Aorta (tissue), 5 donors: ENCODE results near the gene ITGB8. TPM values are rescaled to one million over a fixed set of nuclear protein-coding genes. Genes with fewer than 3 reads are reported as not detected.

Source experiments
- ATAC-seq: fragments of 200-7000 bp; cut with Tn5 transposase; one replicate; pipeline ENCODE4 v1.9.1; 2022; ENCODE audit warnings: moderate library complexity; ENCODE audit not compliant: low FRiP score
- DNase-seq, 2 donors: peaks; one replicate each; pipeline ENCODE4 v3.0.0-alpha.2; 2020
- H3K27ac ChIP-seq, 2 donors: one replicate each; pipeline ENCODE4 v1.5.1; 2013; ENCODE audit warnings: low read length in 2 of 2, mild to moderate bottlenecking in 2 of 2, moderate library complexity in 2 of 2, control low read depth in 1 of 2, inconsistent platforms in 1 of 2, low read depth in 1 of 2
- H3K27me3 ChIP-seq, 2 donors: one replicate each; pipeline ENCODE4 v1.6.1; 2013; ENCODE audit warnings: control low read depth in 1 of 2, low read length in 1 of 2, mild to moderate bottlenecking in 1 of 2, moderate library complexity in 1 of 2; ENCODE audit not compliant: insufficient read depth in 2 of 2, control insufficient read depth in 1 of 2
- H3K36me3 ChIP-seq, 2 donors: one replicate each; pipeline ENCODE4 v1.6.1; 2013; ENCODE audit warnings: control low read depth in 1 of 2, low read length in 1 of 2, mild to moderate bottlenecking in 1 of 2; ENCODE audit not compliant: insufficient read depth in 2 of 2, control insufficient read depth in 1 of 2
- H3K4me1 ChIP-seq, 2 donors: one replicate each; pipeline ENCODE4 v1.6.1; 2013; ENCODE audit warnings: low read length in 2 of 2, control low read depth in 1 of 2, mild to moderate bottlenecking in 1 of 2, moderate library complexity in 1 of 2; ENCODE audit not compliant: insufficient read depth in 2 of 2, control insufficient read depth in 1 of 2
- H3K4me3 ChIP-seq, 2 donors: one replicate each; pipeline ENCODE4 v1.5.1; 2013; ENCODE audit warnings: low read length in 2 of 2, control low read depth in 1 of 2, mild to moderate bottlenecking in 1 of 2
- H3K9me3 ChIP-seq: one replicate; pipeline ENCODE4 v1.6.1; 2013; ENCODE audit warnings: mild to moderate bottlenecking, low read length; ENCODE audit not compliant: control insufficient read depth
- WGBS, 2 donors: extraction: QIAGEN DNeasy Blood & Tissue Kit; methylation state at CpG; one replicate each; pipeline ENCODE4 v1.1.7; 2013; 5-methylcytosine and 5-hydroxymethylcytosine counted together
- intact Hi-C, 2 donors: fragments of 100-400 bp; cut with DNase I; formaldehyde crosslinking; loops; one replicate each; pipeline versions ENCODE4 v1.14.2 to v1.15.0; 2022
- polyA plus RNA-seq, 2 donors: library from polyadenylated mRNA; stranded (reverse); fragments of 200-250 nt; gene quantifications; one replicate each; pipeline ENCODE4 v1.2.3, GENCODE V29; 2013
- total RNA-seq, 2 donors: library from RNA; stranded (reverse); fragmentation: NEBNext Ultra II Directional; extraction: Animal tissue kit (Norgen Biotek cat#: 25700); gene quantifications; one replicate each; pipeline ENCODE4 v1.2.1, GENCODE V29; 2021
- donor health status: healthy with polysubstance abuse.
- donor health status: Bipolar disorder and iron deficiency.
- donor health status: DM: no; HTN: no; CAD: no.
- donor health status: DM: no; HTN: no; CAD: no.
- donor health status: DM: yes; HTN: yes; CAD: no.

Gene ITGB8
- total and polyA plus RNA-seq, 4 donors: 0.63 to 24.7 (median 6.6) TPM

GRCh38 chr7:20407585-20408466 lies 77.1 kb downstream of the ITGB8 start:
- H3K27ac ChIP-seq: no peak overlapping the region
- WGBS, 2 donors: 21 to 26% methylated on average over 5 of the region's 5 CpGs
- intact Hi-C loops: no loop called here
- peaks cover 0 to 1% of the 10 kb centered on the region in 2 donors for H3K4me1 ChIP-seq
- no peaks in the 10 kb centered on the region for H3K36me3 ChIP-seq
- no peak overlapping the region for H3K4me3 ChIP-seq
- no peaks in the 10 kb centered on the region for H3K27me3 ChIP-seq
- no peaks in the 10 kb centered on the region for H3K9me3 ChIP-seq
- no peak for DNase-seq
- peak; percentile 75 for ATAC-seq

- no peaks in the 10 kb centered on the region for H3K36me3 ChIP-seq
- intact Hi-C loops: no loop called here
- H3K4me3 ChIP-seq: no peak overlapping the region
- DNase-seq: no peak
- H3K4me1 ChIP-seq: peaks cover 0 to 1% of the 10 kb centered on the region in 2 donors
- peak; percentile 81 for ATAC-seq
- 78 to 79% methylated on average over 2 of the region's 2 CpGs for WGBS, 2 donors
- no peak overlapping the region for H3K27ac ChIP-seq
- H3K9me3 ChIP-seq: no peaks in the 10 kb centered on the region
- no peaks in the 10 kb centered on the region for H3K27me3 ChIP-seq
These were observed 77.7 kb downstream of the ITGB8 start for GRCh38 chr7:20408467-20408826.

- no peaks in the 10 kb centered on the region for H3K27me3 ChIP-seq
- DNase-seq (no peak), ATAC-seq (no peak)
- peaks cover 0 to 1% of the 10 kb centered on the region in 2 donors for H3K4me1 ChIP-seq
- intact Hi-C loops: no loop called here
- no peaks in the 10 kb centered on the region for H3K9me3 ChIP-seq
- WGBS, 2 donors: 96 to 97% methylated on average over 5 of the region's 5 CpGs
- H3K27ac ChIP-seq: no peak overlapping the region
- no peak overlapping the region for H3K4me3 ChIP-seq
- no peaks in the 10 kb centered on the region for H3K36me3 ChIP-seq
These were observed 79.3 kb downstream of the ITGB8 start for GRCh38 chr7:20409961-20410360.

GRCh38 chr7:20411372-20411771 lies 80.7 kb downstream of the ITGB8 start:
- peaks cover 0 to 1% of the 10 kb centered on the region in 2 donors for H3K4me1 ChIP-seq
- H3K27me3 ChIP-seq: no peaks in the 10 kb centered on the region
- H3K36me3 ChIP-seq: no peaks in the 10 kb centered on the region
- no peak overlapping the region for H3K27ac ChIP-seq
- H3K4me3 ChIP-seq: no peak overlapping the region
- intact Hi-C loops: no loop called here
- ATAC-seq (no peak), DNase-seq (no peak)
- H3K9me3 ChIP-seq: no peaks in the 10 kb centered on the region
- WGBS, 2 donors: 92 to 94% methylated on average over 2 of the region's 2 CpGs

GRCh38 chr7:20412032-20412431 lies 81.3 kb downstream of the ITGB8 start:
- Histone ChIP-seq H3K27me3 (no peaks in the 10 kb centered on the region), H3K4me3 (no peak overlapping the region), H3K36me3 (no peaks in the 10 kb centered on the region), H3K27ac (no peak overlapping the region), H3K4me1 (no peaks in the 10 kb centered on the region), H3K9me3 (no peaks in the 10 kb centered on the region)
- WGBS, 2 donors: 87 to 89% methylated on average over 1 of the region's 1 CpG
- ATAC-seq (no peak), DNase-seq (no peak)
- intact Hi-C loops: no loop called here

GRCh38 chr7:20417260-20417659 lies 86.6 kb downstream of the ITGB8 start:
- no peak for ATAC-seq
- WGBS, 2 donors: 92 to 94% methylated on average over 1 of the region's 1 CpG
- no peak overlapping the region for H3K27ac ChIP-seq
- H3K4me1 ChIP-seq: no peaks in the 10 kb centered on the region
- H3K27me3 ChIP-seq: no peaks in the 10 kb centered on the region
- DNase-seq: peak in 1 of 2 donors; percentile 55
- intact Hi-C loops: no loop called here
- H3K4me3 ChIP-seq: no peak overlapping the region
- H3K9me3 ChIP-seq: no peaks in the 10 kb centered on the region
- no peaks in the 10 kb centered on the region for H3K36me3 ChIP-seq

GRCh38 chr7:20417675-20418382 lies 87.1 kb downstream of the ITGB8 start:
- no peaks in the 10 kb centered on the region for H3K9me3 ChIP-seq
- H3K4me3 ChIP-seq: no peak overlapping the region
- no peaks in the 10 kb centered on the region for H3K4me1 ChIP-seq
- no peaks in the 10 kb centered on the region for H3K27me3 ChIP-seq
- DNase-seq: no peak
- ATAC-seq: no peak
- intact Hi-C loops: no loop called here
- 70 to 73% methylated on average over 3 of the region's 3 CpGs for WGBS, 2 donors
- no peak overlapping the region for H3K27ac ChIP-seq
- no peaks in the 10 kb centered on the region for H3K36me3 ChIP-seq

- no peaks in the 10 kb centered on the region for H3K4me1 ChIP-seq
- DNase-seq: no peak
- no peaks in the 10 kb centered on the region for H3K27me3 ChIP-seq
- no peaks in the 10 kb centered on the region for H3K36me3 ChIP-seq
- H3K4me3 ChIP-seq: no peak overlapping the region
- 77 to 82% methylated on average over 6 of the region's 6 CpGs for WGBS, 2 donors
- no peak overlapping the region for H3K27ac ChIP-seq
- no peaks in the 10 kb centered on the region for H3K9me3 ChIP-seq
- no peak for ATAC-seq
- intact Hi-C loops: no loop called here
These were observed 93.8 kb downstream of the ITGB8 start for GRCh38 chr7:20424500-20424899.

GRCh38 chr7:20430664-20431063 lies 100.0 kb downstream of the ITGB8 start:
- Histone ChIP-seq H3K4me3 (no peak overlapping the region), H3K27me3 (no peaks in the 10 kb centered on the region), H3K36me3 (no peaks in the 10 kb centered on the region), H3K9me3 (no peaks in the 10 kb centered on the region), H3K4me1 (no peaks in the 10 kb centered on the region), H3K27ac (no peak overlapping the region)
- ATAC-seq (no peak), DNase-seq (no peak)
- 61 to 62% methylated on average over 3 of the region's 3 CpGs for WGBS, 2 donors
- intact Hi-C loops: no loop called here
